ENCODE data around the gene TLR9.

TLR9 gene

DNA sequence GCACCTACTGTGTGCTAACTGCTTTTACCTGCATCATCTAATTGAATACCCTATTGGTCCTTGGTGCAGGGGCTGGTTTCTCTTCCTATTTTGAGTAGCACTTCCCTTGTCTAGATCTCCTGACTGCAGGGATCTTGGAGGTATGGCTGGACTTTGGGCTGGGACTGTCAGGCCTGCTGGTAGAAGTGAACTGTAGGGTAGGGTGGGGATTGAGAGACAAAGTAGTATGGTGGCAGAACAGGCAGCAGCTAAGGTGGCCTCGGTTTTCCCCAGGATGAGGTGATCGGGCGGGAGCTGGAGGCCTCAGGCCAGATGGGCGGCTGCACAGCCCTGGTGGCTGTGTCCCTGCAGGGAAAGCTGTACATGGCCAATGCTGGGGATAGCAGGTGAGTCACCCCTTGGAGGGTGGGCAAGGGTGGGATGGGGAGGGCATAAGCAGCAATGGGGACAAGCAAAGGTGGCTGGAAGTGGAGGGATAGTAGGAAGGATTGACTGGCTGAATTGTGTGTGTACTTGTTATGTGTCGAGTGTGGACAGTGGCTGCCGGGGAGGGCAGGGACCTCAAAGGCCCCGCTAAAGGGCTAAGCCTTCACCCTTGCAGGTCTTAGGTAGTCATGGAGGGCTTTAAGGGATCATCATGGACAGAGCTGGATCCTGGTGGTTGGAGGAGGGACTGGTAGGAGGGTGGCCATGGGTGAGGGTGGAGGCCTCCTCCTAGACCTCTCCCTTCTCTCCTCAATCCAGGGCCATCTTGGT lies 22.1 kb upstream of the TLR9 start:
- DNase-seq (ENCODE audit: low read depth, low spot score): no peak

DNA sequence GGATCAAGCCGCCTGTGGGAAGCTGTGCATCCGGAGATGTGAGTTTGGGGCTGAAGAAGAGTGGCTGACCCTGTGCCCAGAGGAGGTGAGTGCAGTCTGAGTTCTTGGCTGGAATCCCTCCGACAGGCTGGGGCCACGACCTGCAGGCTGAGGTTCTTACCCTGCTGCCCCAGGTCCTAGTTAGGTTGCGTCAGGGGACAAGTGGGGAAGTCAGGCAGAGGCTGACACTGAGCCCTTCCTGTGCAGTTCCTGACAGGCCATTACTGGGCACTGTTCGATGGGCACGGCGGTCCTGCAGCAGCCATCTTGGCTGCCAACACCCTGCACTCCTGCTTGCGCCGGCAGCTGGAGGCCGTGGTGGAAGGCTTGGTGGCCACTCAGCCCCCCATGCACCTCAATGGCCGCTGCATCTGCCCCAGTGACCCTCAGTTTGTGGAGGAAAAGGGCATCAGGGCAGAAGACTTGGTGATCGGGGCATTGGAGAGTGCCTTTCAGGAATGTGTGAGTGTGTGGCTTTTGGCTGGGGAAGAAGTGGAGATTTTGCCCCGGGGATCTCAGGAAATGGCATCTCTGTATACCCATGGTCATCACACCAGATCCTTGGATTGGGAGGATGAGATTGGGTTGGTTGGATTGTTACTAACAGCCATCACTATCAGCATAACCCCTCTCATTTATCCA lies 21.4 kb upstream of the TLR9 start:
- DNase-seq (ENCODE audit: low read depth, low spot score): no peak

DNA sequence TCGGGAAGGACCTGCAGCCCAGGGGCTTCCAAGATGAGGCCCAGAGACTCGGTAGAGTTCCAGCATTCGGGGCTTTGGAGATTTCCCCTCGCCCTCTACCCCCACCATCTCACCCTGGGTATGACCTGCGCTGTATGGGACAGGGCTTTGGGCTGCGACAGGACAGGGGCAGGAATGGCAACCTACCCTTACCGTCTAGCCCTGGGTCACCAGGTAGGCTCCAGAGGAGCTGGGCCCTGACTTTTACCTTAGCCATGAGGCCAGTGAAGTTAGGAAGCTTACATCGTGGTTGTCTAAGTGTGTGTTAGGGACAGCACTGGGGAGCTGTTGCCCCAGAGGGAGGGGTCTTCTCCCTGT lies 20.8 kb upstream of the TLR9 start:
- no peak for DNase-seq (ENCODE audit: low read depth, low spot score)

DNA sequence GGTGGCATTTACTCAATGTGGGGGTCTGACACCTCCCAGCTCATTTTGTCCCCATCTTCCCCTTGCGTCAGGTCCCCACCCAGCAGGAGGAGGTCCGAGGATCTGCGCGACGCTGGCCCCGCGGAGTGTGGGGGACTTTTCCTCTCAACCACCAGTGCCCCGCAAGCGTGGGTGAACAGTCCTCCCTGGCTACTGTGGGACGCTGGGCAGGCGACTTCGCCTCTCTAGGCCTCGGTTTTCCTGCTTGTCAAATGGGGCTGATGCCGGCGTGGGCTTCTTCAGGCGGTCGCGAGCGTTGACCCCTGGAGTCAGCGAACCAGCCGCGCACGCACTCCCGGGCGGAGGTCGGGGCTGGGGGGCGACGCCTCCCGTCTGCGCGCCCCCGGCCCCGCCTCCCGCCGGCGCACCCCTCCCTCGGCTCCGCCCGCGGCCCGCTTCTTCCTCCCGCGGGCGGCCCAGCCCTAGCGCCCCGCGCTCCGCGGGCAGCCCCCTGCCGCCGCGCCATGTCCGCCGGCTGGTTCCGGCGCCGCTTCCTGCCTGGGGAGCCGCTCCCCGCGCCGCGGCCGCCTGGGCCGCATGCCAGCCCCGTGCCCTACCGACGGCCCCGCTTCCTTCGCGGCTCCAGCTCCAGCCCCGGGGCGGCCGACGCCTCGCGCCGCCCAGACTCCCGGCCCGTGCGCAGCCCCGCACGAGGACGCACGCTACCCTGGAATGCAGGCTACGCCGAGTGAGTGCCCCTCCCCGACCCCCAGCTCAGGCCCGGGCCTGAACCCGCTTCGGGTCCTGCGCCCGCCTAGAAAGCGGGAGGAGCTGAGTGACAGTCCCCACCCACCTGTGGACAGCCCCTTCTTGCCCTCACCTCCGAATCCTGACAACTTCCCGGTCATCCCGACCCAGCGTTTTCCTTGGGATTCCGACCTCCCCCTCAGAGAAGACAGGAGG lies 20.1 kb upstream of the TLR9 start, which contains the start of gene PPM1M:
Gene PPM1M, plus strand, starts transcription at position 438 of the 942 bp plus-strand sequence. Its CDS starts 66 bp downstream, at position 504.
- no peak for DNase-seq (ENCODE audit: low read depth, low spot score)

DNA sequence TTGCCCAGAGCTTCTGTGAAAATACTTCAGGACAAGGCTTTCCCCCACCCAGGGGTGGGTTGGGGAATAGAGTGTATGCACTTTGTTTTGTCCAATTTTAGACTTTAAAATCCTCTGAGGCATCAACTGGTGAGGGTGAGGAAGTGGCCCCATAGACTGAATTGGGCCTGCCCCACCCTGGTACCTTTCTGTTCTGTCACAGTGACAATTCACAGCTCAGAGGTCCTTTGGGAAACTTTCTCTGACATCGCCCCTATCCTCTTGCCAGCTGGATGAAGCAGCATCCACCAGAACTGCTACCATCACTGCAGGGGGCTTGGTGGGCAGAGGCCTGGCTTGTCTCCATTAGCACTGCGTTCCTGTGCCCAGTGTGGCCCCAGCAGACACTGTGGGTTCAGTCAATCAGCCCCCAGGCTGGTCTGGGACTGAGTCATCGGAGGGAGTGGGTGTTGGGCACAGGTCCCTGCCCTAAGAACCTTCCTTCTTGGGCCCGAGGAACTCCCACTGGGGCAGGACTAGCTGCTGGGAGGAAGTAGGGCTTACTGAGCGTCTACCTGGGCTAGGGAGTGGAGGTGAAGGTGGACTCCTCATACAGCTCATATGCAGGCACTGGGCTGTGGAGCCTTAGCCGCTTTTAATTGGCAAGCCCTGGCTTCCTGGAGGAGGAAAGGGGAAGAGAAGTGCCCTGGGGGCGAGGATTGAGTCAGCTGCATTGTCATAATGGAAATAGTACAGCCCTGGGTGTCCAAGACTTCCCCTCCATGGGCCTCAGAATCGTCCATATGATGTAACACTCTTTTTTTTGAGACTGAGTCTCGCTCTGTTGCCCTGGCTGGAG lies 18.6 kb upstream of the TLR9 start:
- DNase-seq (ENCODE audit: low read depth, low spot score): no peak

DNA sequence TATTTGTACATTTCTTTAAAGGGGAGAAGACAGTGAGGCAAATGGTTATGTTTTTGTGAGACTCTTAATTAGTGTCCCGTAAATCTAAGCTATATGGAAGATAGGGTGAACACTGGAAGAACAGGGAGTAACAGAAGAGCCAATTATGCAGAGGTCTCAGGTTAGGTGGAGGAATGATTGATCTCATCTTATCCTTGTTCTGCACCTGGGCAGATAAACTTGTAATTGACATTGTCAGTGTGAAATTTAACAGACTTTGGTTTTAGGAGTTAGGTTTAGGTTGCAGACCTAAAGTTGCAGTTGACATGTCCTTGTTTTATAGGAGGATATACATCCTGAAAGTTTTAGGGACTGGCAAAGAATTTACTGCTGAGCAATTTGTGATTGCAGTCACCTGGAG lies 16.6 kb upstream of the TLR9 start:
- no peak for DNase-seq (ENCODE audit: low read depth, low spot score)

DNA sequence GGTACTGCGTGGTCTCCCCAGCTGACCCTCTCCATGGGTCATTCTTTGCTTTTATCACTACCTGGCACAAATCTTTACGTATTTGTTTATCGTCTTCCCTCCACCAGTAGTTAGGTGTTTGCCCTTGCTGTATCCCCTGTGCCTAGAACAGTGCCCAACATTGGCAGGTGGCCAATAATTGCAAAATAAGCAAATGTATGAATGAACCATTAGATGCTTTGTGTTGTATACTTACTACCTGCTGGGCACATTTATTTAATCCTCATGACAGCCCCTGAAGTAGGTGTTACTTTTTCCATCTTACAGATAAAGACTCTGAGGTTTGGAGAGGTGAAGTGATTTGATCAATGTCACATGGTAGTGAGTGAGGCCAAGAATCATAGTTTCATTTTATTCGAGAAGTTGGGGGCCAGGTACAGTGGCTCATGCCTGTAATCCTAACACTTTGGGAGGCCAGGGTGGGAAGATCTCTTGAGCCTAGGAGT lies 15.5 kb upstream of the TLR9 start:
- DNase-seq (ENCODE audit: low read depth, low spot score): no peak

DNA sequence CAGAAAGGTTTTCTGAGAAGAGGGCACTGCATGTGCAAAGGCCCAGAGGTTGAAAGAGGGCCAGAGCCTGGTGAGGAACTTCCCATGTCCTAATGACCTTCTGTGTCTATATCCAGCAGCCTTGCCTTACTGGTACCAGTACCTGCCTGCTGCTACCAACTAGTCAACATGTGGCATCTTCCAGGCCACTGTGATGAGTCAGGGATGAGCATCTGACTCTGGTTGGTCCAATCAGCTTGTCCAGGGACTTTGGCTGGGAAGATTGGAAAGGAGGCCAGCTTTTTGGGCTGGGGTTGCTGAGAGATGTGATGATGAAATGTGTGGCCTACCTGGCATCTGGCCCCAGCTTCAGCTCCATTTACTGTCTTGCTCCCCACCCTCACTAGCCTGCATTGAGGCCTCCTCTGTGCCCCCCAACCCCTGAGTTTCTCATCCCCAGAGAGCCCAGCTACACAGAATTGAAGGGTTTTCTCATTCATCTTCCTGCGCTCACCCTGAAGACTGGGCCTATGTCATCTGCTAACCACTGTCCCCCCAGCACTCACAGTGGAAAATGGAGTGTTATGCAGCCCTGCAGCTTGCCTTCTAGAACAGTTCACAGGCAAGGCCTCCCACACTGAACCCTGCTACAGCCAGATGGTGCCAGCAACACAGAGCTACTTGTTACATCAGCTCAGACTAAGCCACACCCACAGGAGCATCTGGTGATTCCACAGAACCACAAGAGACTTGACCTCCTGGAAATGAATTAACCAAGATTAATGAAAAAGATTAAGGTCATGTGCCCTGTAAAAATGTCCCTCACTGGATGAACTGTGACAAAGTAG lies 14.8 kb upstream of the TLR9 start:
- no peak for DNase-seq (ENCODE audit: low read depth, low spot score)

DNA sequence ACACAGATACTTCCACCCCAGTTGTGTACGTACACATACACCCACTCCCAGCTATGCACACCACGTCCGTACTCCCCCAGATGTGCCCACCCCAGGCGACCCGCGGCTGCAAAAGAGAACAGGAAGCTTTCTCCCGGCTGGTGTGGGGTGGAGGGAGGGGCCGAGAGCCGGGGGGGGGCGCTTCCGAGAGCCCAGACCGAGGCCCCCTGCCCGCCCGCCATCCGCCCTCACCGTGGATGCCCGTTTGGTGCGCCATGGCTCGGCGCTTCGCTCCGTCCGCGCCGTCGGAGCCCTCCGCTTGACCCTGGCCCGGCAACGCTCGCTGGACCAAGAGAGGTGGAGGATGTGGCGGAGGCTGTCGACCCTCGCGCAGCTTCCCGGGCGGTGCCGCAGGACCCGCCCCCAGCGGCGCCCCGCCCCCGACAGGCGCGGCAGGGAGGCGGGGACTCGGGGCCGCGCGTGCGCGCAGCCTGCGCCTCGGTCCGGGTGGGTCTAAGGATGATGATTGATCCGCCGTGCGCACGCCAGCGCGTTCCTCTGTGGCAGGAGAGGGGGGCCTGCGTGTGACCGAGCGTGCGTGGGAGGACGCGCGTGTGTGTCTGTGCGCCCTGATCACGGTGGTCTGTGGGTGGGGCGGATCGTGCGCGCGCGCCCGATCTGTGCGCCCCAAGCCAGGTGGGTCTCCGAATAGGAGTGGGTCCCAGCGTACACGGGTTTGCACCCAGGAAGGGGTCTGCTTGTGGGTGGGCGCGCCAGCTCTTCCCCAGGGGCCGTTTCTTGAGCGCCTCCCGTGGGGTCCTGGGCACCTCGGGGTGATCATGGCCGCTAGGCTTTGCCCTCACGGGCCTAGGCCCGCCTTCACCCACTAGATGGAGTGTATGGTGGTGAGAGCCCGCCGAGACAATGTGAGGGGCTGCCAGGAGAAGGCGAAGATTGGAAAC lies 13.6 kb upstream of the TLR9 start, which contains the start of gene TWF2:
Gene TWF2, minus strand, starts transcription at position 398 of the 941 bp plus-strand sequence. Its CDS starts 142 bp downstream, at position 256.
- DNase-seq (ENCODE audit: low read depth, low spot score): peak; percentile 33

DNA sequence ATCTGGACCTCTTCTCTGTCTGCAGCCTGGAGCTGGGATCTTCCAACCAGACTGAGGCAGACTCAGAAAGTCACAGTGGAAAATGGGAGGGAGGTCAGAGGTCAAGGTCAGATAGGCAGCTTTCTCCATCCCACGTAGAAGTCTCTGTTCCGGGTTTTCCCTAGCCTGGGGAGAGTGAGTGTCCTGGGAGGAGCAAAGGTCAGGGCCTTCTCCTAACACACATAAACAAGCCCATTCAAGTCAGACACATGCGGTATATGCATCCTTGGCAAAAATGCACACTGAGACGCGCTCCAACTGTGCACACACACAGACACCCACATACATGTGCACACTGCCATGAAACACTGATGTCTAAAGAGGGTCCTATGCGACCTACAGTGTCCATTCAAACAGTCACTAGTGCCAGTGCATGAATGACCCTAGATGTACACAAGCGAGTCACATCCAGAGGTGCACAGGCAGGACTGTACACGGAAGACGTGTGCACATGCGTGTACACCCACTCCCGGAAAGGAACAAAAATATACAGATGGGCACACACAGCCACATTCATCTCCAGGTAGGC lies 12.8 kb upstream of the TLR9 start:
- no peak for DNase-seq (ENCODE audit: low read depth, low spot score)

DNA sequence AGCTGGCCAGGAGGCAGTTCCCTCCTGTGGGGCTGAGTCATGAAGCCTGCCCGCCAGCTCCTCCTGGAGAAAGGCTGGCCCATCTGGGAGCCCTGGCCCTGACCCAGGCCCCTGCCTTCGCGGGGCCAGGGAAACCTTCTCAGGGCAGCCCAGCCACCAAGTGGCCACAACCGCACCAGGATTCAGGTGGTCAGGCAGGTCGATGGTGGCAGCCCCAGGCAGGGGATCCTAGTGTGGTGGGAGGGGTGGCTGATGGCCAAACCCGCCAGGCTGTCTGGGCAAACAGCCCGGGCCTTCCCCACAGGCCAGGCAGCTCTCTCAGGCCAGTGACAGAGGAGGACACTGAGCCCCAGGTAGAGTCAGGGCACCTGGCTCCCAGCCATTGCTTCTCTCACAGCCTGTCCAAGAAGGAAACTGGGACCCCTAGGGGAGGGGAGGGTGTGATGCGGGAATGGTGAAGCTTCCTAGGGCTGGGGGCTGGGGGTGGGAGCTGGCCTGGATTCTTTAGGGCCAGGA lies 12.3 kb upstream of the TLR9 start:
- peak; percentile 67 for DNase-seq (ENCODE audit: low read depth, low spot score)

DNA sequence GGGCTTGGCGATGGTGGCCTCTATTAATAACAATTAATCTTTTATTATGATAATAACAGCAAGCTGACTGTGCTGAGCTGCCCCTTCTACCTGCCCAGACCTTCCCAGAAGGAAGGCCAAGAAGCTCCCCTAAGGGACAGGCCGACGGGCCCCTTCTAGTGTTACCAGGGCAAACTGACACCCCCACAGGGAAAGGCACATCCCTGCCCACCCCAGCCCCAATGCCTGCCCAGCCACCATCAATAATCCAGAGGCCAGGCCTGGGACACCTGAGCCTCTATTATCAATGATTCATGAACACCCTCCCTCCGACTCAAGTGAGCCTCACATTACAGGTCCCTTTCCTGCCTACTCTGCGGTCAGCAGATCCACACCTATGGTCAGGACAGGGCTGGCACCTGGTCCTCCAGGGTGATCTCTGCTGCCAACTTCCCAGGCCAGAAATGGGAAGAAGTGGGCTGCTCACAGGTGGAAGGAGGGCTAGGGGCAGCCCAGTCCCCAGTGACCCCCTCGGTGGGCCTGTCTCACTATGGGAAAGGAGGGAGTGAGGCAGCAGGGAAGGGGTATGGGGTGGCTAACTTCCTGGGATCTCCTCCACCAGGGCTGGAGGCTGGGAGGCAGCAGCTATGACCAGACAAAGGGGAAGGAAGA lies 11.7 kb upstream of the TLR9 start:
- no peak for DNase-seq (ENCODE audit: low read depth, low spot score)

DNA sequence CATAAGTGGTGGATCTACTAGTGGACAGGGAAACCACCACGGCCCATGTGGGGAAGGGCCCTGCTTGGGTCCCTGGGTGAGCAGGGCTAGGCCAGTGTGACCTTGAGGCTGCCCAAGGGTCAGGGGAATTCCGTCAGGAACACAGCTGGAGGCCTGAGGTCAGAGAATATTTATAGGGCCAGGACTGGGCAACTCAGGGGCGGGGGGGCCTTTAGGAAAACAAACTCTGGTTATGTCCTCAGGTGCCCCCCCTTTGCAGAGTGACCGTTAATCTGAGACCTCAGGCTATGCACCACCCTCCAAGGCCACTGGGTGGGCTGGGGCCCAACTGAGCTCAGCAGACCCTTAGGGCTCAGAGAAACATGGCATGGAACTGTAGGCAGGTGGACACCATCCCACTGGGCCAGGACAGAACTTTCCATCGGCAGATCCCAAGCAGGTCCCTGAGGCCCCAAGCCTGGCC lies 11.0 kb upstream of the TLR9 start:
- DNase-seq (ENCODE audit: low read depth, low spot score): no peak

DNA sequence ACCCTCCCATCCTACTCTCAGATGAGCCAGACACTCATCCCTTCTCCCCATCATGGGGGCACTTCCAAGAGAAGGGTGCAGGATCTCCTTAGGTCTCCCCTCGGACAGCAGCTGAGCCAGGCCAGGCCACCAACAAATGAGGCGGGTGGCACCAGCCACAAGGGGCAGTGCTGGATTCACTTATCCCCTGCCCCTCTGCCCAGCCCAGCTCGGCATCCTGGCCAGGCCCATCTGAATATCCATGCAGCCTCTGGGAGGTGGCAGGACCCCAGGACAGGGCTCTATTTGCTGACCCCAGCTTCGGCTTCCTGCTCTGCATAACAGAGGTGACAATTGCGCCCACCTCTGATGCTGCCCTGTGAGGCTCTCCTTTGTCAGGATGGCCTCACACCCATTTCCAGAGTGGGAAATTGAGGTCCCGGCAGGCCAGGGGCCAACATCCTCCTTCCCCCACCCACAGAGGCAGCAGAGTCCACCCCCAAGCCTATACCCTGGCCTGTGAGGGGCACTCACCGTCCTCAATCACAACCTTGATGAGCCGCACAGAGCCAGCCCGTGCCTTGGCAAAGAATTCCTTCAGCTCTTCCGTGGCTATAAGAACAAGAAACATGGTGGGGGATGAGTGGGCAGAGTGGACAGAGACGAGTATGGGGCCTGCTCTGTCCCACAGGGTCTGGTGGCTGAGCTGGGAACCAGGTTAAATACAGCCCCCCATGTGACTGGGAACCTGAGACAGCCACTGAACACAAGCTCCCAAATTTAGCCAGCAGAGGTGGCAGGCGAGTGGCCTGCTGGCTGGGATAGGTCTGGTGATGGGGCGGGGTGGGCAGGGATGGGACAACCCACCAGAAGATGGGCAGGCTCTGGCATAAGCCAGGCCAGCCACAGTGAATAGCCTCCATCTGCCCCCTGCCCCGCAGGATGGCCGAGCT lies 9.3 kb upstream of the TLR9 start:
- DNase-seq (ENCODE audit: low read depth, low spot score): no peak

DNA sequence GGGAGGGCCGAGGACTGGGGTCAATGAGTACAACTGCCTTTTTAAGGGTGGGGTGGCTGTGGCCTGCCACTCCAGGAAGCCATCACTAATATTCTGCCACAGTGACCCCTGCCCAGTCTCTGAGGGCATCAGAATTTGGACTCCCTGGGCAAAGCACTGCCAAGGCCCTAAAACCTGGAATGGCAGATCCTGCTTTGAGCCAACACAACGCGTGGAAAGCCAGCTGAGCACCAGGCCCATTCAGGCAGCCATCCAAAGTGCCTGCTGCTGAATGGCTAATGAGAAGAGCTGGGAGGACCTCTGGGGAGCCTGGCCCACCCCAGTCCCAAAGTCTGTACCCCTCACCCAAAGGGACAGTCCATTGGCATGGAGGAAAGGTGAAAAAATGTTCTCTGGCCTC lies 8.5 kb upstream of the TLR9 start:
- no peak for DNase-seq (ENCODE audit: low read depth, low spot score)

DNA sequence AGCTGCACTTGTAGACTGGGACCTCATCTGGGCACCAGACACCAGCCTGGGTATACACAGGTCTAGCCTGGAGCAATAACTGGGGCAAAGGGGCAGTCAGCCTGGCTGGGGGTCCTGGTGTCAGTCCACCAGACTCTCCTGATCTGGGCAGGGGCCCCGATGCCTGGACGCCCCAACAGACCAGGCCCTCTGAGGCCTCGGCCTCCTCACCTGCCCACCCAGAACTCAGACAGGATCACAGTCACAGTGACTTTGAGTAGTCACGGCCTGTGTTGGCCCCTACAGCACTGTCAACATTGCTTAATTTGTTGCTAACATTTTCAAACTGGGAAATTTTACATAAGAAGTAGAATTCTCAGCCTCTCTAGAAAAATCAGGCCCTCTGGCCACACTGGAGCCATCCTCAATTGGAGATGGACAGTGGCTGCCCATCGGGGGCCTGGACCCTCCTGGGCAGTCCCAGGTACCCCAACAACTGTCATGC lies 7.7 kb upstream of the TLR9 start:
- no peak for DNase-seq (ENCODE audit: low read depth, low spot score)
